Liver (tissue), 9 donors: ENCODE data around the gene ZNF746. TPM values are rescaled to one million over a fixed set of nuclear protein-coding genes. Genes with fewer than 3 reads are reported as not detected.

Experiments
- DNase-seq: peaks from one replicate; pipeline ENCODE4 v3.0.0-alpha.2; 2017; ENCODE audit warnings: low spot score
- H3K27ac ChIP-seq, 2 donors: one replicate each; pipeline ENCODE4 v1.7.0; 2013; ENCODE audit warnings: inconsistent platforms in 2 of 2, low read length in 2 of 2, control low read depth in 1 of 2, low read depth in 1 of 2, mild to moderate bottlenecking in 1 of 2
- H3K27me3 ChIP-seq, 4 donors: one replicate each; pipeline versions ENCODE4 v1.6.1 to v1.7.0; 2013; ENCODE audit warnings: low read length in 3 of 4, inconsistent platforms in 1 of 4, mild to moderate bottlenecking in 1 of 4, moderate library complexity in 1 of 4; ENCODE audit not compliant: control insufficient read depth in 4 of 4, insufficient read depth in 4 of 4
- H3K36me3 ChIP-seq, 4 donors: one replicate each; pipeline versions ENCODE4 v1.6.1 to v1.7.0; 2013; ENCODE audit warnings: low read length in 3 of 4, mild to moderate bottlenecking in 3 of 4, low read depth in 1 of 4, moderate library complexity in 1 of 4; ENCODE audit not compliant: control insufficient read depth in 4 of 4, insufficient read depth in 3 of 4
- H3K4me1 ChIP-seq, 4 donors: one replicate each; pipeline versions ENCODE4 v1.6.1 to v1.7.0; 2013; ENCODE audit warnings: low read length in 3 of 4, mild to moderate bottlenecking in 3 of 4, moderate library complexity in 1 of 4; ENCODE audit not compliant: control insufficient read depth in 4 of 4, insufficient read depth in 4 of 4
- H3K4me3 ChIP-seq, 3 donors: one replicate each; pipeline versions ENCODE4 v1.6.1 to v1.7.0; 2013; ENCODE audit warnings: low read length in 3 of 3, control low read depth in 1 of 3, low read depth in 1 of 3, mild to moderate bottlenecking in 1 of 3
- H3K9ac ChIP-seq, 2 donors: one replicate each; pipeline ENCODE4 v1.7.0; 2013; ENCODE audit warnings: low read length in 2 of 2, mild to moderate bottlenecking in 2 of 2, moderate library complexity in 2 of 2, control low read depth in 1 of 2, low read depth in 1 of 2
- H3K9me3 ChIP-seq, 4 donors: one replicate each; pipeline versions ENCODE4 v1.6.1 to v1.7.0; 2013; ENCODE audit warnings: low read length in 3 of 4; ENCODE audit not compliant: control insufficient read depth in 4 of 4
- CTCF ChIP-seq: fragments of 150-350 bp; IDR thresholded peaks from 2 replicates; pipeline ENCODE4 v1.5.1; 2017; ENCODE audit warnings: improper control_type of control experiment, low read depth, low read length; ENCODE audit not compliant: missing input control
- EGR1 ChIP-seq, 2 donors: IDR thresholded peaks; 2 replicates each; pipeline ENCODE4 v1.6.1; 2016 to 2018; ENCODE audit warnings: antibody characterized with exemption in 2 of 2, low read depth in 2 of 2
- FOXA1 ChIP-seq: IDR thresholded peaks from 2 replicates; pipeline ENCODE4 v1.6.1; 2016; ENCODE audit warnings: antibody characterized with exemption
- FOXA2 ChIP-seq: IDR thresholded peaks from 2 replicates; pipeline ENCODE4 v1.6.1; 2016; ENCODE audit warnings: antibody characterized with exemption
- GABPA ChIP-seq, 2 donors: IDR thresholded peaks in 1 of 2; conservative IDR thresholded peaks in 1 of 2; 2 replicates each; pipeline ENCODE4 v1.6.1; 2016; ENCODE audit warnings: antibody characterized with exemption in 2 of 2, mild to moderate bottlenecking in 1 of 2, moderate library complexity in 1 of 2
- HNF4G ChIP-seq: IDR thresholded peaks from 2 replicates; pipeline ENCODE4 v1.6.1; 2016; ENCODE audit warnings: antibody characterized with exemption
- JUND ChIP-seq, 2 donors: IDR thresholded peaks; 2 replicates each; pipeline ENCODE4 v1.6.1; 2016; ENCODE audit warnings: antibody characterized with exemption in 2 of 2
- MAX ChIP-seq: IDR thresholded peaks from 2 replicates; pipeline ENCODE4 v1.6.1; 2016; ENCODE audit warnings: antibody characterized with exemption
- NR2F2 ChIP-seq: IDR thresholded peaks from 2 replicates; pipeline ENCODE4 v1.6.1; 2016; ENCODE audit warnings: antibody characterized with exemption
- RAD21 ChIP-seq, 2 donors: IDR thresholded peaks; 2 replicates each; pipeline ENCODE4 v1.6.1; 2016; ENCODE audit warnings: antibody characterized with exemption in 2 of 2, mild to moderate bottlenecking in 2 of 2
- REST ChIP-seq: IDR thresholded peaks from 2 replicates; pipeline ENCODE4 v1.6.1; 2016; ENCODE audit warnings: antibody characterized with exemption, mild to moderate bottlenecking
- RXRA ChIP-seq, 2 donors: IDR thresholded peaks; 2 replicates each; pipeline ENCODE4 v1.6.1; 2017 to 2018; ENCODE audit warnings: antibody characterized with exemption in 2 of 2, mild to moderate bottlenecking in 1 of 2
- SP1 ChIP-seq: IDR thresholded peaks from 2 replicates; pipeline ENCODE4 v1.6.1; 2018; ENCODE audit warnings: antibody characterized with exemption, mild to moderate bottlenecking
- TAF1 ChIP-seq: conservative IDR thresholded peaks from 2 replicates; pipeline ENCODE4 v1.6.1; 2016; ENCODE audit warnings: antibody characterized with exemption, mild to moderate bottlenecking
- YY1 ChIP-seq: IDR thresholded peaks from 2 replicates; pipeline ENCODE4 v1.6.1; 2016; ENCODE audit warnings: antibody characterized with exemption, mild to moderate bottlenecking
- ZBTB33 ChIP-seq: IDR thresholded peaks from 2 replicates; pipeline ENCODE4 v1.6.1; 2016; ENCODE audit warnings: antibody characterized with exemption
- WGBS: extraction: QIAGEN DNeasy Blood & Tissue Kit; methylation state at CpG from one replicate; pipeline ENCODE4 v1.1.7; 2013; 5-methylcytosine and 5-hydroxymethylcytosine counted together
- polyA plus RNA-seq, 2 donors: library from polyadenylated mRNA; stranded (reverse) in 1 of 2; unstranded in 1 of 2; fragments of 200-250 nt in 1 of 2; fragments of >200 nt in 1 of 2; fragmentation: Nextera tagmentation in 1 of 2; extraction: Ambion mirVana in 1 of 2; gene quantifications; one replicate each; pipeline versions ENCODE4 v1.2.1 to v1.2.3, GENCODE V29; 2013 to 2015
- total RNA-seq, 2 donors: library from RNA; depleted of rRNA; stranded (reverse); fragments of >200 nt; gene quantifications; one replicate each; pipeline ENCODE4 v1.2.3, GENCODE V29; 2014
- TF ChIP-seq, protein P1 (sequence below): IDR thresholded peaks from 2 replicates; pipeline ENCODE4 v1.6.1; 2016; ENCODE audit warnings: antibody characterized with exemption
- donor health status: healthy.
- donor health status: healthy.
- donor health status: healthy.
- donor health status: healthy.
- donor health status: healthy.

The ZNF746 gene
- total and polyA plus RNA-seq, 4 donors = 3.8 to 13.5 (median 9.2) TPM

DNA sequence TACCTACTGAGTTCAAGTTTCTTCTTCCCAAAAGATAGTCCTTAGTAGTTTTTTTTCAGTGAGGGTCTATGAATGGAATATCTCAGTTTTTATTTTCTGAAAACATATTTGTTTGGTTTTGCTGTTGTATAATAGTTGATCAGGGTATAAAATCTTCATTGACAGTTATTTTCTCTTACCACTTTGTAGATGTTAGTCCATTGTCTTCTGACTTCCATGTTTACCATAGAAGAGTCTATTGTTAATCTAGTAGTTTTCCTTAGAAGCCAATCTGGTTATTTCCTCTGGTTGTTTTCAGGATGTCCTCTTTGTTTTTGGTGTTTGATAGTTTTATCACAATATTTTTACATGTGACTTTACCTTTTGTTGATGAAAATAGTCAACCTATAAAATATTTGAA, 31.2 kb downstream of the ZNF746 start:
- TF ChIP-seq MAX = no peak
- TF ChIP-seq FOXA1 = no peak
- no peak for TF ChIP-seq NR2F2
- TF ChIP-seq ZBTB33 = no peak
- TF ChIP-seq HNF4G = no peak
- TF ChIP-seq YY1 = no peak
- TF ChIP-seq RXRA (IDR thresholded peaks at IDR 0.05) = no peak
- TF ChIP-seq RAD21 (IDR thresholded peaks at IDR 0.05) = no peak
- no peak for TF ChIP-seq REST
- no peak for TF ChIP-seq EGR1 (IDR thresholded peaks at IDR 0.05; ENCODE audit: low read depth in 2 of 2)
- no peak for TF ChIP-seq CTCF
- no peak for TF ChIP-seq GABPA (IDR thresholded peaks at IDR 0.05 in 1 of 2, conservative IDR thresholded peaks at IDR 0.05 in 1 of 2)
- no peak for TF ChIP-seq SP1
- TF ChIP-seq, protein P1, sequence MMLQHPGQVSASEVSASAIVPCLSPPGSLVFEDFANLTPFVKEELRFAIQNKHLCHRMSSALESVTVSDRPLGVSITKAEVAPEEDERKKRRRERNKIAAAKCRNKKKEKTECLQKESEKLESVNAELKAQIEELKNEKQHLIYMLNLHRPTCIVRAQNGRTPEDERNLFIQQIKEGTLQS = no peak
- Histone ChIP-seq H3K36me3 (no peaks in the 10 kb centered on the region), H3K9me3 (no peaks in the 10 kb centered on the region), H3K4me1 (no peaks in the 10 kb centered on the region), H3K9ac (no peak overlapping the region), H3K27me3 (no peaks in the 10 kb centered on the region), H3K27ac (no peak overlapping the region), H3K4me3 (no peak overlapping the region)
- DNase-seq = no peak

DNA sequence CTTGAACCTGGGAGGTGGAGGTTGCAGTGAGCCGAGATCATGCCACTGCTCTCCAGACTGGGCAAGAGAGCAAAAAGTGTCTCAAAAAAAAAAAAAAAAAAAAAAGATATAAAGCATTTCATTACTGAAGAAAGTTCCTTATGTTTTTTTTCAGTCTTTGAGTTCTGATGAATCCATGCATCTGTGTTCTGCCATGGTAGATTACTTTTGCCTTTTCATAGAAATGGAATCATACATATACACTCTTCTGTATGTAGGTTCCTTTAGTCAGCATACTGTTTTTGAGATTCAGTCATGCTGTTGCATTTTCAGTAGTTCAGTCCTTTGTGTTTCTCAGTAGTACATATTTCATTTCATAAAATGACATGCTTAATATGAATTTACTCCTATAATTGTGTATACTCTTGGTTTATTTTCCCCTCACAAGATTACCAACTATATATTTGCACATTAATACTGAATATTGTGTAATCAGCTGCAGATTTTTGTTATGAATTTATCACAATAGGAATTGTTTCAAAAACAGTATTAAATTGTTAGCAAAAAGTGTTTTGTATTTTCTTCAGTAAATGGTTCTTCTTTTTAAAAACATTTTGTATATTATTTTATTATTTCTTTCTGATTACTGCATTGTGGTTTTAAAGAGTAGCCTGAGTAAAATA, 34.0 kb downstream of the ZNF746 start:
- WGBS = 90% methylated on average over 1 of the region's 1 CpG
- H3K9ac ChIP-seq = no peak overlapping the region
- TF ChIP-seq FOXA2 (no peak), MAX (no peak), YY1 (no peak), RXRA (IDR thresholded peaks at IDR 0.05) (no peak), REST (no peak), ZBTB33 (no peak), EGR1 (IDR thresholded peaks at IDR 0.05; ENCODE audit: low read depth in 2 of 2) (no peak), TAF1 (no peak), JUND (IDR thresholded peaks at IDR 0.05) (no peak), GABPA (IDR thresholded peaks at IDR 0.05 in 1 of 2, conservative IDR thresholded peaks at IDR 0.05 in 1 of 2) (no peak)
- TF ChIP-seq, protein P1 = no peak

More for the DNA sequence above, 34.0 kb downstream of the ZNF746 start:
- Histone ChIP-seq H3K27ac (no peak overlapping the region), H3K4me1 (peaks cover 5 to 16% (median 9%) of the 10 kb centered on the region in 4 donors), H3K4me3 (no peak overlapping the region), H3K27me3 (no peaks in the 10 kb centered on the region), H3K9me3 (no peaks in the 10 kb centered on the region), H3K36me3 (no peaks in the 10 kb centered on the region)
- no peak for DNase-seq
